Gastrocnemius medialis (tissue), 4 donors: ENCODE data around the gene MFNG. TPM values are rescaled to one million over a fixed set of nuclear protein-coding genes. Genes with fewer than 3 reads are reported as not detected.
A peak's percentile ranks its signal among the peaks of the same experiment; 100 is the strongest.

ENCODE experiments used
- ATAC-seq, 2 donors: fragments of 150-250 bp; one replicate each; pipeline ENCODE4 v1.9.1; 2016
- DNase-seq, 2 donors: peaks; one replicate each; pipeline ENCODE4 v3.0.0-alpha.2; 2019
- H3K27ac ChIP-seq, 4 donors: fragments of 200-600 bp; sonication (generic); 1 replicate in 1 of 4; 2 replicates in 3 of 4; pipeline ENCODE4 v1.5.1; 2016 to 2018; ENCODE audit warnings: mild to moderate bottlenecking in 2 of 4, moderate library complexity in 1 of 4
- H3K27me3 ChIP-seq, 3 donors: fragments of 200-600 bp; sonication (generic) in 2 of 3; 1 replicate in 1 of 3; 2 replicates in 2 of 3; pipeline versions ENCODE4 v1.5.1 to v1.6.0; 2016 to 2019; ENCODE audit warnings: mild to moderate bottlenecking in 1 of 3, moderate library complexity in 1 of 3
- H3K36me3 ChIP-seq, 2 donors: fragments of 200-600 bp; sonication (generic) in 1 of 2; one replicate each; pipeline ENCODE4 v1.5.1; 2017 to 2018
- H3K4me1 ChIP-seq, 2 donors: fragments of 200-600 bp; sonication (generic) in 1 of 2; one replicate each; pipeline ENCODE4 v1.5.1; 2016 to 2017; ENCODE audit warnings: mild to moderate bottlenecking in 2 of 2
- H3K4me3 ChIP-seq, 4 donors: fragments of 200-600 bp; sonication (generic) in 3 of 4; 1 replicate in 1 of 4; 2 replicates in 3 of 4; pipeline ENCODE4 v1.5.1; 2016 to 2019; ENCODE audit warnings: mild to moderate bottlenecking in 2 of 4
- H3K9me3 ChIP-seq, 3 donors: fragments of 200-600 bp; sonication (generic) in 2 of 3; 1 replicate in 1 of 3; 2 replicates in 2 of 3; pipeline ENCODE4 v1.5.1; 2016 to 2019
- POLR2A ChIP-seq, 2 donors: fragments of 450-650 bp; IDR thresholded peaks; one replicate each; pipeline ENCODE4 v1.6.1; 2017; ENCODE audit warnings: antibody characterized with exemption in 2 of 2, mild to moderate bottlenecking in 2 of 2, moderate library complexity in 2 of 2
- in situ Hi-C, 4 donors: fragments of 200-750 bp; cut with MboI; loops; one replicate each; pipeline versions ENCODE4 v1.15.0 to v1.8.0; 2017; ENCODE audit warnings: low sequenced_read_pairs in 4 of 4
- intact Hi-C: fragments of 100-400 bp; cut with DNase I; formaldehyde crosslinking; loops from one replicate; pipeline ENCODE4 v1.15.1; 2023; ENCODE audit warnings: low total_unique reads
- total RNA-seq, 4 donors: library from RNA; depleted of rRNA; stranded (reverse); fragments of >200 nt; gene quantifications; one replicate each; pipeline versions ENCODE4 v1.1.0 to v1.2.3, GENCODE V29; 2016
- TF ChIP-seq, protein P1 (sequence below), 5 experiments: fragments of 450-650 bp in 3 of 5; fragments of 200-600 bp in 2 of 5; sonication (generic) in 2 of 5; IDR thresholded peaks in 4 of 5; conservative IDR thresholded peaks in 1 of 5; 1 replicate in 4 of 5; 2 replicates in 1 of 5; pipeline ENCODE4 v1.5.1; 2016 to 2019; ENCODE audit warnings: antibody characterized with exemption in 5 of 5, mild to moderate bottlenecking in 3 of 5, moderate library complexity in 3 of 5

MFNG gene
- total RNA-seq, 4 donors from 2014 or later, result 2.4 to 7.0 (median 5.2) TPM

DNA sequence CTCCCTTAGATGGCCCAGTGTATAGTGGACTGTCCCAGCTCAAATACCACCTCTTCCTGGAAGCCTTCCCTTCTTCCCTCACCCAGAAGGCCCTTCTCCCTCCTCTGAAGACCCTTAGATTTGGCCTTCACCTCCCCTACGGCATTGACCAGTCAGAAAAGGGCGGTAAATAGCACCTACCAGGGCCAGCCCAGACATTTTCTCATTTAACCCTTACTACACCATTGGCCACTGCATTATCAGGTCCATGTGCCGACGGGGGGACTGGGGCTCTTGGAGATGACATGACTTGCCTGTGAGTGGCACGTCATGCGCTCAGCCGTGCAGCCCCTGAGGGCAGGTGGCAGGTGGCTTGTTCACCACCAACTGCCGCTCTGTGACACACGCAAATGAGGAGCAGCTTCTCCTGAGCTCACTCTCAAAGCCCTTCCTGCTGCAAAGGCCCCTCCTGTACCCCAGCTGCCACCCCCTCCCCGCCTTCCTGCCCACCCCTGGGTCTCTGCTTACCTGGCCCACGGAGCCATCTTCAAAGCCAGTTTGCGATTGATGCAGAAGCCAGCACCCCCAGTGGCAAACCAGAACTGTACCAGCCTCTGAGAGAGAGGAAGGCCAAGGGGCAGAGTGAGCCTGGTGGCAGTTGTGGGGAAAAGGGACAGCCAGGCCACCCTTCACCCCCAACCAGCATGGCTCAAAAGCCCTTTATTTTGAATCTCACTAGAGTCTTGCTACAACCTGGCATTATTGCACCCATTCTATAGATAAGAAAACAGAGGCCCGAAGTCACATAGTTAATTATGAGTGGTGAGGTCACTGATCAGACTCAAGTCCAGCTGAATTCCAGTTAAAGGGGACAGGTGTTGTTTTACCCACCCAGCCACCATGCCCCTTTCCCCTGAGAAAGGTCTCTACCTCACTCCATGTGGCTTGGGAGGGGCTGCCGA, 9.5 kb downstream of the MFNG start:
- peaks cover 0 to 5% (median 0%) of the 10 kb centered on the region in 3 donors for H3K27me3 ChIP-seq
- H3K4me3 ChIP-seq, result no peak overlapping the region
- TF ChIP-seq, protein P1, sequence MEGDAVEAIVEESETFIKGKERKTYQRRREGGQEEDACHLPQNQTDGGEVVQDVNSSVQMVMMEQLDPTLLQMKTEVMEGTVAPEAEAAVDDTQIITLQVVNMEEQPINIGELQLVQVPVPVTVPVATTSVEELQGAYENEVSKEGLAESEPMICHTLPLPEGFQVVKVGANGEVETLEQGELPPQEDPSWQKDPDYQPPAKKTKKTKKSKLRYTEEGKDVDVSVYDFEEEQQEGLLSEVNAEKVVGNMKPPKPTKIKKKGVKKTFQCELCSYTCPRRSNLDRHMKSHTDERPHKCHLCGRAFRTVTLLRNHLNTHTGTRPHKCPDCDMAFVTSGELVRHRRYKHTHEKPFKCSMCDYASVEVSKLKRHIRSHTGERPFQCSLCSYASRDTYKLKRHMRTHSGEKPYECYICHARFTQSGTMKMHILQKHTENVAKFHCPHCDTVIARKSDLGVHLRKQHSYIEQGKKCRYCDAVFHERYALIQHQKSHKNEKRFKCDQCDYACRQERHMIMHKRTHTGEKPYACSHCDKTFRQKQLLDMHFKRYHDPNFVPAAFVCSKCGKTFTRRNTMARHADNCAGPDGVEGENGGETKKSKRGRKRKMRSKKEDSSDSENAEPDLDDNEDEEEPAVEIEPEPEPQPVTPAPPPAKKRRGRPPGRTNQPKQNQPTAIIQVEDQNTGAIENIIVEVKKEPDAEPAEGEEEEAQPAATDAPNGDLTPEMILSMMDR (IDR thresholded peaks at IDR 0.05 in 4 of 5, conservative IDR thresholded peaks at IDR 0.05 in 1 of 5), result no peak
- no peak for TF ChIP-seq POLR2A (IDR thresholded peaks at IDR 0.05)
- ATAC-seq (no peak), DNase-seq (no peak)
- H3K9me3 ChIP-seq, result no peaks in the 10 kb centered on the region
- intact Hi-C loops (no loop called here), in situ Hi-C loops (no loop called here)
- H3K27ac ChIP-seq, result no peak overlapping the region
- H3K36me3 ChIP-seq, result no peaks in the 10 kb centered on the region
- no peaks in the 10 kb centered on the region for H3K4me1 ChIP-seq

DNA sequence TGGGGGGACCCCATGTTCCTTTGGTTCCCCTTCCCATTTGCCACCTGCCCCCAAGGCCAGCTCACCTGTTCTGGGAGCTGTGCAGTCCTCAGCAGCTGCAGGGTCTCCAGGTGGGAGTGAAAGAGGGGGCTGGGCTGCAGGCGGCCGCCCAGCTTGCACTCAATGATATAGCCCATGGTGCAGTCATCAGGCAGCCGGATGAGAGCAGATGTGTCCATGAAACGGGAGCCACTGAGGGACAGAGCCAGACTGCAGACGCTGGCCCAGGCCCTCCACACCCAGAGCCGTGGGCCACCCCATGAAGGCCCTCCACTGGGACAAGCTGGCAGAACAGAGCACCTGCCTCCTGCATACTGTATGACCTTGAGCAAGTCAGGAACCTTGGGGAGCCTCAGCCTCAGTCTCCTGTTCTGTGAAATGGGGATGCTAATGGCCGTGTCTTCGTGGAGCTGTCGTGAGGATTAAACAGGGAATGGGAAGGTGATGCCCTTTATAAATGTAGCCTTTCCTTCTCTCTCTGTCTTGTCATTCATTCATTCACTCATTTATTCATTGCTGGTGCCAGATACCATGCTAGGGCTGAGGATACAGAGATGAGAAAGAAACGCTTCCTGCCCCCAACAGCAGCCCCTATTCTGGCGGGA, 11.6 kb downstream of the MFNG start:
- TF ChIP-seq POLR2A (IDR thresholded peaks at IDR 0.05), result no peak
- in situ Hi-C loops, result no loop called here
- H3K36me3 ChIP-seq, result no peaks in the 10 kb centered on the region
- intact Hi-C loops, result no loop called here
- no peak for DNase-seq
- no peak overlapping the region for H3K27ac ChIP-seq
- H3K27me3 ChIP-seq, result peaks cover 0 to 5% (median 0%) of the 10 kb centered on the region in 3 donors
- no peak overlapping the region for H3K4me3 ChIP-seq
- no peak for ATAC-seq
- no peaks in the 10 kb centered on the region for H3K9me3 ChIP-seq
- no peaks in the 10 kb centered on the region for H3K4me1 ChIP-seq

DNA sequence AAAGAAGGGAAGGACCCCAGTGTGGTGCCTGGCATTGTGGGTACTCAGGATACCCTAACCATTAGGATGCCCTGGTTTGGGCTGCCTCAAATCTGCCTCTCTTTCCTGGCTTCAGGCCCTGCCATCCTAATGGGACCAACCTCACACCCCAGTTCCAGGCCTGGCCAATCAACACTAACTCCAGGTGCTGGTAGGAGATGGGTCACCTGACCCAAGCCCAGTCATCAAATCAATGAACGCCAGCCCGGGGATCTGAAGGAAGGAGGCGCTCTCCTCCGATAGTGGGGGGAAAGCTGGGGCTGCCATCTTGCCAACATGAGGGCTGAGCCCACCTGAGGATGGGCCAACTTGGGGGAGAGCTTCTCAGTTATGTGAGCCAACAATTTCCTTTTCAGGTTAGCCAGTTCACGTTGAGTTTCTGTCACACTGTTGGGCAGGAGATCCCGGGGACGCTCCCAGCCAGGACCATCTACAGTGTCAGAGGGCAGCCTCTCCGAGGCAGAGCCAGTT, 12.7 kb downstream of the MFNG start:
- TF ChIP-seq, protein P1 (IDR thresholded peaks at IDR 0.05 in 4 of 5, conservative IDR thresholded peaks at IDR 0.05 in 1 of 5), result no peak
- Histone ChIP-seq H3K9me3 (no peaks in the 10 kb centered on the region), H3K4me3 (no peak overlapping the region), H3K4me1 (no peaks in the 10 kb centered on the region), H3K36me3 (no peaks in the 10 kb centered on the region), H3K27ac (no peak overlapping the region), H3K27me3 (peaks cover 0 to 5% (median under 1%) of the 10 kb centered on the region in 3 donors)
- DNase-seq (no peak), ATAC-seq (no peak)
- intact Hi-C loops (no loop called here), in situ Hi-C loops (no loop called here)

DNA sequence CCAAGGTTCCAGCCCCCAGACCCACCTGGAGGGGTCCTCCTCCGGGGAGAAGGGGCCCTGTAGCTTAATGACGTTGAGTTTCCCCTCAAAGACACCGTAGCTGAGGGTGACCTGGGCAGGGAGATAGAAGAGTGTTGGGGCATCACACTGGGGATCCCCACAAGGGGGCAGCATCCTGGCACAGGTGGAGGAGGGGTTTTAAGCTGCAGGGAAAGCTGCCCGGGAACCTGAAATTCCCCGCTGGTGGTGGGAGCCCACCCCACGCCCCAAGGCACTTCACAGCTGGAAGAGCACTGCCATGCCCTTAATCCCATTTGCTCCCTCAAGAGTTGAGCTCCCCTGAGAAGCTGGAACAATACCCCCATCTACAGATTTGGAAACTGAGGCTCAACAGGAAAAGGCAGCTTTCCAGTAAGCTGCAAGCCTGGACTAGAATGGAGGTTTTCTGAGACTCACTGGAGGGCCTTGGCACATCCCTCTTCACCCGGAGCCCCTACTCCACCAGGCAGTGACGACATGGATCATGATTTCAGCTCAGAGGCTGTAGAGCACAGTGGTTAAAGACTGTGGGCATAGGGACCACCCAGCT, 13.7 kb downstream of the MFNG start:
- intact Hi-C loops, result no loop called here
- no peaks in the 10 kb centered on the region for H3K4me1 ChIP-seq
- DNase-seq (no peak), ATAC-seq (no peak)
- peaks cover 3 to 8% (median 5%) of the 10 kb centered on the region in 3 donors for H3K27me3 ChIP-seq
- H3K27ac ChIP-seq, result no peak overlapping the region
- TF ChIP-seq, protein P1 (IDR thresholded peaks at IDR 0.05 in 4 of 5, conservative IDR thresholded peaks at IDR 0.05 in 1 of 5), result peak in 4 of 5 experiments; percentile 22 to 36 (median 34)
- TF ChIP-seq POLR2A (IDR thresholded peaks at IDR 0.05), result no peak
- H3K9me3 ChIP-seq, result no peaks in the 10 kb centered on the region
- no peaks in the 10 kb centered on the region for H3K36me3 ChIP-seq
- in situ Hi-C loops, result no loop called here
- H3K4me3 ChIP-seq, result no peak overlapping the region
